KOPT-K1 (cell line): ENCODE measurements around the gene CPNE8.

Source experiments
- H3K27ac ChIP-seq: fragments of 200-600 bp; sonication (generic); 2 replicates; pipeline ENCODE4 v1.5.1; 2016; ENCODE audit warnings: antibody characterized with exemption, mild to moderate bottlenecking, low read depth, low read length; ENCODE audit not compliant: poor library complexity, severe bottlenecking
- H3K36me3 ChIP-seq: fragments of 200-600 bp; sonication (generic); 2 replicates; pipeline ENCODE4 v1.5.1; 2017; ENCODE audit warnings: antibody characterized with exemption, mild to moderate bottlenecking, low read length, moderate library complexity; ENCODE audit not compliant: insufficient read depth
- H3K9me3 ChIP-seq: fragments of 200-600 bp; sonication (generic); 2 replicates; pipeline ENCODE4 v1.5.1; 2017; ENCODE audit warnings: antibody characterized with exemption, low read length, mild to moderate bottlenecking; ENCODE audit not compliant: insufficient read depth, poor library complexity, severe bottlenecking

CPNE8 gene

DNA sequence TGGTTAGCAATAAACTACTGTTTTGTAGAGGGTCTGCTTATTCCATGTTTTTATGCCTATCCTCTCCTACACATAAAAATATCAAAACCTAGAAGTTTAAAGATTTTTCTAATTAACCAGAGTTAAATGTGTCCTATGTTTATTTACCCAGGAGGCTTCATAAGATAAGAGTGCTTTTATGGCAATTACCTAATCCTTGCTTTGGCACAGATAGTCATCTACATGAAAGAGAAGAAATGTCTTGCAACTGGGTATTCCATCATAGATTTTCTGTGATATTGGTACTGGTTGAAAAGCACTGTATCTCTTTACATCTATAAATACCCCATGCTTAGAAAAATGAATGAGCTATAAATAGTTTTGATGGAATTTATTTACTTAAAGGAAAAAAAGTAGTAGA, 277.1 kb downstream of the CPNE8 start:
- Histone ChIP-seq H3K36me3 (no peaks in the 10 kb centered on the region), H3K27ac (no peak overlapping the region), H3K9me3 (no peaks in the 10 kb centered on the region)

DNA sequence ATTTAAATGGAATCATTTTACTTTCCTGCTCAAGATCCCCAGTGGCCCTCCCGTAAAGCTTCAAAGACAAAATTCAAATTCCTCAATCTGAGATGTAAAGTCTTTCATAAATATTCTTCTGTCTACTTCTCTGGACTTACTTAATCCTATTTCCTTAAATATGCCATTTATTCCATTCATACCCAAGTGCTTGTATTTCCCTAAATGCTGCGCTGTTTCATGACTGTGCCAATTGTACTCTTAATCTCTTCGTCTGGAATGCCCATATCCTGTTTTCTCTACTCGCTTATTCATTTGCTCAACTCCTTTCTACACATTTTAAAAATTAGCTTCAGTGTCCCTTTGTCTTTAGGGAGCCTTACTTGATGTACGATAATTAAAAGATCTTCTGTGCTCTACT, 280.1 kb downstream of the CPNE8 start:
- H3K27ac ChIP-seq: no peak overlapping the region
- H3K9me3 ChIP-seq: no peaks in the 10 kb centered on the region
- H3K36me3 ChIP-seq: no peaks in the 10 kb centered on the region

DNA sequence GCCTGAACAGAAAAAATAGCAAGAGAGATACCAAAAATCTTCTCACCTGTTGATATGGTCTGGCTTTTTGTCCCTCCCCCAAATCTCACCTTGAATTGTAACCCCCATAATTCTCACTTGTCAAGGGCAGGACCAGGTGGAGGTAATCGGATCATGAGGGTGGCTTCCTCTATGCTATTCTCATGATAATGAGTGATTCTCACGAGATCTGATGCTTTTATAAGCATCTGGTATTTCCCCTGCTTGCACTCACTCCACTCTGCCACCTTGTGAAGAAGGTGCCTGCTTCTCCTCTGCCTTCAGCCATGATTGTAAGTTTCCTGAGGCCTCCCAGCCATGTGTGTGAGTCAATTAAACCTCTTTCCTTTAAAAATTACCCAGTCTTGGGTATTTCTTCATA, 291.2 kb downstream of the CPNE8 start:
- no peak overlapping the region for H3K27ac ChIP-seq
- H3K9me3 ChIP-seq: no peaks in the 10 kb centered on the region
- no peaks in the 10 kb centered on the region for H3K36me3 ChIP-seq

DNA sequence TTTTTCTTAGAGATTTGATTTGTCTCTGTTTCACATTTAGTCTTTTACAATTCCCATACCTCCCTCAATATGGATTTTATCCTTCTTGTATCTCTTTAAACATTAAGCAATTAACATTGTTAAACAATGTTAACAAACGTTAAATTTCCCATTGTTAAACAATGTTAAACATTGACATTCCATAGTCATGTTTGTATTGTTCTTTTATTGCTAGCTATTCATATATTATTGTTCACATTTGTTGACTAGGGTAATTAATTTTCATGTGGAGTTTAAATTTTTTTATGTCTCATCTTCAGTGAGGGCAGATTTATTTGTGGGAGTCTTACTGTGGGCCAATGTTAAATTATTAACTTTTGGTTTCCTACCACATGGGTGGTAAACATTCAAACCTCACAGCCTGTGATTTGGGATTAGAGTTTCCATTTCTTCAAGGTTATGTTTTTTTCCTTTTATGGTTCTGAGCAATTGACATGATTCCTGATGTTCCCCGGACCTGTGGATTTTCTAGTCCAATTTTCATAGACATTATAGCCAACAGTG, 294.5 kb downstream of the CPNE8 start:
- no peak overlapping the region for H3K27ac ChIP-seq
- H3K36me3 ChIP-seq: no peaks in the 10 kb centered on the region
- no peaks in the 10 kb centered on the region for H3K9me3 ChIP-seq

DNA sequence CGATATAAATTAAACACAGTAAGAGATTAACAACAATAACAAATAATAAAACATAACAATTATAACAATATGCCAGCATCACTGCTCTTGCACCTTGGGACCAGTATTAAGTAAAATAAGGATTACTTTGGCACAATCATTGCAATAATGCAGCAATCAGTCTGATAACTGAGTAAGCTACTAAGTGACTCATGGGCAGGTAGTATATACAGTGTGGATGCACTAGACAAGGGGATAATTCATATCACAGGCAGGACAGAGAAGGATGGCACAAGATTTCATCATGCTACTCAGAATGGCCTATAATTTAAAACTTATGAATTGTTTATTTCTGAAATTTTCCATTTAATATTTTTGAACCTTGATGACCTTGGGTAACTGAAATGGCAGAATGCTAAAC, 298.1 kb downstream of the CPNE8 start:
- Histone ChIP-seq H3K36me3 (no peaks in the 10 kb centered on the region), H3K27ac (no peak overlapping the region), H3K9me3 (no peaks in the 10 kb centered on the region)
